Measurements from ENCODE around the gene CLOCK. TPM values are rescaled to one million over a fixed set of nuclear protein-coding genes. Genes with fewer than 3 reads are reported as not detected.

Gene CLOCK
- total and polyA plus RNA-seq, 9 of the 15 experiments (the other 6 are each of a cell fraction or from before 2014, with no cell fraction given), result 3.7 to 14.4 (median 9.4) TPM

GRCh38 chr4:55386840-55387239 lies 159.9 kb downstream of the CLOCK start (continued):
- 0 out of 2 replicates have a peak, but pooled peaks have one; percentile 44 for TF ChIP-seq ILK (tag; IDR thresholded peaks at IDR 0.05; ENCODE audit: borderline replicate concordance, low read depth)
- TF ChIP-seq ZNF696 (CRISPR knock-in tag; conservative IDR thresholded peaks at IDR 0.05), result no peak
- TF ChIP-seq DMBX1 (CRISPR knock-in tag; IDR thresholded peaks at IDR 0.05; ENCODE audit: borderline replicate concordance), result peak; percentile 95
- peak; percentile 61; the same call in 1 of the 2 replicates for TF ChIP-seq BCL6 (CRISPR knock-in tag; IDR thresholded peaks at IDR 0.05)
- 0 out of 2 replicates have a peak, but pooled peaks have one; percentile 4 for TF ChIP-seq GATAD2A (IDR thresholded peaks at IDR 0.05)
- TF ChIP-seq ATF7 (IDR thresholded peaks at IDR 0.05), result peak; percentile 81
- TF ChIP-seq SMARCE1 (IDR thresholded peaks at IDR 0.05), result peak; percentile 96
- TF ChIP-seq, protein P1, sequence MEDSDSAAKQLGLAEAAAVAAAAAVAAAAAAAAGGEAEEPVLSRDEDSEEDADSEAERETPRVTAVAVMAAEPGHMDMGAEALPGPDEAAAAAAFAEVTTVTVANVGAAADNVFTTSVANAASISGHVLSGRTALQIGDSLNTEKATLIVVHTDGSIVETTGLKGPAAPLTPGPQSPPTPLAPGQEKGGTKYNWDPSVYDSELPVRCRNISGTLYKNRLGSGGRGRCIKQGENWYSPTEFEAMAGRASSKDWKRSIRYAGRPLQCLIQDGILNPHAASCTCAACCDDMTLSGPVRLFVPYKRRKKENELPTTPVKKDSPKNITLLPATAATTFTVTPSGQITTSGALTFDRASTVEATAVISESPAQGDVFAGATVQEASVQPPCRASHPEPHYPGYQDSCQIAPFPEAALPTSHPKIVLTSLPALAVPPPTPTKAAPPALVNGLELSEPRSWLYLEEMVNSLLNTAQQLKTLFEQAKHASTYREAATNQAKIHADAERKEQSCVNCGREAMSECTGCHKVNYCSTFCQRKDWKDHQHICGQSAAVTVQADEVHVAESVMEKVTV (CRISPR knock-in tag; IDR thresholded peaks at IDR 0.05), result no peak
- TF ChIP-seq MNT (conservative IDR thresholded peaks at IDR 0.05), result peak; percentile 44 to 55; a peak in 2 of 4 replicates
- no peak for TF ChIP-seq MCM5 (IDR thresholded peaks at IDR 0.05; ENCODE audit: low read depth)
- TF ChIP-seq GATA2 (CRISPR knock-in tag; IDR thresholded peaks at IDR 0.05), result peak; percentile 96
- TF ChIP-seq NCOA1 (IDR thresholded peaks at IDR 0.05; ENCODE audit: low read depth), result peak; percentile 75; the same call in 1 of the 2 replicates
- TF ChIP-seq FOXK1 (CRISPR knock-in tag; IDR thresholded peaks at IDR 0.05; ENCODE audit: borderline replicate concordance), result 0 out of 2 replicates have a peak, but pooled peaks have one; percentile 37
- TF ChIP-seq, protein P2, sequence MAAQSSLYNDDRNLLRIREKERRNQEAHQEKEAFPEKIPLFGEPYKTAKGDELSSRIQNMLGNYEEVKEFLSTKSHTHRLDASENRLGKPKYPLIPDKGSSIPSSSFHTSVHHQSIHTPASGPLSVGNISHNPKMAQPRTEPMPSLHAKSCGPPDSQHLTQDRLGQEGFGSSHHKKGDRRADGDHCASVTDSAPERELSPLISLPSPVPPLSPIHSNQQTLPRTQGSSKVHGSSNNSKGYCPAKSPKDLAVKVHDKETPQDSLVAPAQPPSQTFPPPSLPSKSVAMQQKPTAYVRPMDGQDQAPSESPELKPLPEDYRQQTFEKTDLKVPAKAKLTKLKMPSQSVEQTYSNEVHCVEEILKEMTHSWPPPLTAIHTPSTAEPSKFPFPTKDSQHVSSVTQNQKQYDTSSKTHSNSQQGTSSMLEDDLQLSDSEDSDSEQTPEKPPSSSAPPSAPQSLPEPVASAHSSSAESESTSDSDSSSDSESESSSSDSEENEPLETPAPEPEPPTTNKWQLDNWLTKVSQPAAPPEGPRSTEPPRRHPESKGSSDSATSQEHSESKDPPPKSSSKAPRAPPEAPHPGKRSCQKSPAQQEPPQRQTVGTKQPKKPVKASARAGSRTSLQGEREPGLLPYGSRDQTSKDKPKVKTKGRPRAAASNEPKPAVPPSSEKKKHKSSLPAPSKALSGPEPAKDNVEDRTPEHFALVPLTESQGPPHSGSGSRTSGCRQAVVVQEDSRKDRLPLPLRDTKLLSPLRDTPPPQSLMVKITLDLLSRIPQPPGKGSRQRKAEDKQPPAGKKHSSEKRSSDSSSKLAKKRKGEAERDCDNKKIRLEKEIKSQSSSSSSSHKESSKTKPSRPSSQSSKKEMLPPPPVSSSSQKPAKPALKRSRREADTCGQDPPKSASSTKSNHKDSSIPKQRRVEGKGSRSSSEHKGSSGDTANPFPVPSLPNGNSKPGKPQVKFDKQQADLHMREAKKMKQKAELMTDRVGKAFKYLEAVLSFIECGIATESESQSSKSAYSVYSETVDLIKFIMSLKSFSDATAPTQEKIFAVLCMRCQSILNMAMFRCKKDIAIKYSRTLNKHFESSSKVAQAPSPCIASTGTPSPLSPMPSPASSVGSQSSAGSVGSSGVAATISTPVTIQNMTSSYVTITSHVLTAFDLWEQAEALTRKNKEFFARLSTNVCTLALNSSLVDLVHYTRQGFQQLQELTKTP (IDR thresholded peaks at IDR 0.05; ENCODE audit: low read depth in 1 of 2, partially characterized antibody in 2 of 2), result peak in 1 of 2 experiments; percentile 90
- peak; percentile 86 for TF ChIP-seq MTA3 (IDR thresholded peaks at IDR 0.05; ENCODE audit: borderline replicate concordance)
- TF ChIP-seq CREM (IDR thresholded peaks at IDR 0.05; ENCODE audit: low read depth), result peak; percentile 66
- peak; percentile 53; the same call in 1 of the 2 replicates for TF ChIP-seq L3MBTL2 (IDR thresholded peaks at IDR 0.05)
- peak; percentile 84 to 95; a peak in 3 of 4 replicates for TF ChIP-seq TEAD1 (CRISPR knock-in tag; IDR thresholded peaks at IDR 0.05)
- TF ChIP-seq NFIC (IDR thresholded peaks at IDR 0.05), result peak; percentile 95

Data from K562 (cell line).